ENCODE results near the gene PHLPP1. TPM values are rescaled to one million over a fixed set of nuclear protein-coding genes. Genes with fewer than 3 reads are reported as not detected.

The PHLPP1 gene
- total RNA-seq, 1 experiment from 2014 or later = 39.9 TPM

- Histone ChIP-seq H4K8ac (replicated peaks; ENCODE audit: insufficient read length, low read depth, low read length) (no peak overlapping the region), H3K4ac (ENCODE audit: low read depth, low read length) (no peak overlapping the region), H3K14ac (ENCODE audit: insufficient read depth, low read length) (no peak overlapping the region), H3K79me1 (ENCODE audit: insufficient read depth, low read depth, low read length, poor library complexity, severe bottlenecking) (no peaks in the 10 kb centered on the region), H3K27me3 (ENCODE audit: insufficient read depth, low read length) (no peaks in the 10 kb centered on the region), H3K9ac (ENCODE audit: extremely low read depth, insufficient read length, low read length) (no peak overlapping the region), H2BK120ac (ENCODE audit: low read depth, low read length, poor library complexity, severe bottlenecking) (no peak overlapping the region), H3K23ac (ENCODE audit: insufficient read length, low read depth, low read length) (no peak overlapping the region), H4K5ac (ENCODE audit: insufficient read length, low read depth, low read length) (no peak overlapping the region), H4K20me1 (ENCODE audit: control insufficient read depth, insufficient read depth, insufficient read length) (no peaks in the 10 kb centered on the region), H2BK20ac (ENCODE audit: low read depth, low read length, poor library complexity, severe bottlenecking) (no peak overlapping the region), H2AFZ (ENCODE audit: low read length) (no peak overlapping the region), H3K9me3 (ENCODE audit: control insufficient read depth, low read depth, low read length) (no peaks in the 10 kb centered on the region), H2BK5ac (ENCODE audit: insufficient read length, low read length) (no peak overlapping the region), H3K4me2 (ENCODE audit: insufficient read depth, insufficient read length, low read length) (no peak overlapping the region), H3K18ac (ENCODE audit: insufficient read length, low read depth, low read length) (no peak overlapping the region), H3T11ph (ENCODE audit: low read length) (no peak overlapping the region), H3K79me2 (ENCODE audit: insufficient read depth, low read length) (no peaks in the 10 kb centered on the region), H3K23me2 (ENCODE audit: insufficient read length, low read depth, low read length, poor library complexity, severe bottlenecking) (no peaks in the 10 kb centered on the region), H2BK15ac (ENCODE audit: low read depth, low read length) (no peak overlapping the region), H3K27ac (ENCODE audit: insufficient read length, low read depth, low read length) (no peak overlapping the region), H2AK5ac (ENCODE audit: insufficient read length, low read length) (no peak overlapping the region), H4K91ac (ENCODE audit: insufficient read length, low read depth, low read length) (no peak overlapping the region), H3K4me1 (ENCODE audit: insufficient read depth, low read length) (no peaks in the 10 kb centered on the region), H2BK12ac (ENCODE audit: insufficient read length, low read depth, low read length) (no peak overlapping the region), H3K56ac (ENCODE audit: insufficient read length, low read depth, low read length) (no peak overlapping the region)
- DNase-seq = no peak
- Mint-ChIP-seq H3K27me3 (ENCODE audit: low read depth) (peaks cover 3% of the 10 kb centered on the region), H3K4me3 (no peak overlapping the region), H3K27ac (no peak overlapping the region), H3K9me3 (peaks cover 4 to 5% of the 10 kb centered on the region in 2 experiments; a peak in 4 of 5 replicates), H3K4me1 (peaks cover 0 to 4% of the 10 kb centered on the region in 2 experiments; a peak in 2 of 4 replicates), H3K36me3 (ENCODE audit: insufficient read depth in 1 of 3, low read depth in 3 of 3) (peaks cover 0 to 8% (median 2%) of the 10 kb centered on the region in 3 experiments; a peak in 3 of 7 replicates)
- WGBS (ENCODE audit: extremely low coverage, insufficient read length, low lambda C conversion rate) = no CpG with 5 or more reads among the region's 6 CpGs
- no peak for TF ChIP-seq CTCF (conservative IDR thresholded peaks at IDR 0.05)
Measured at GRCh38 chr18:62992877-62993365, 277.6 kb downstream of the PHLPP1 start.

Measured in H9 (cell line).